ENCODE measurements around the gene RPS6KA5. TPM values are rescaled to one million over a fixed set of nuclear protein-coding genes. Genes with fewer than 3 reads are reported as not detected.
A peak's percentile ranks its signal among the peaks of the same experiment; 100 is the strongest.

The RPS6KA5 gene
- total and polyA plus RNA-seq, 4 donors, result 1.1 to 14.8 (median 5.6) TPM

GRCh38 chr14:90809530-90810312 is 250.7 kb downstream of the RPS6KA5 start:
- no peaks in the 10 kb centered on the region for H3K27me3 ChIP-seq (ENCODE audit: control insufficient read depth in 3 of 3, insufficient read depth in 3 of 3, low read length in 2 of 3)
- H3K9me3 ChIP-seq (ENCODE audit: control insufficient read depth in 4 of 4, insufficient read depth in 3 of 4, low read length in 3 of 4), result no peaks in the 10 kb centered on the region
- no peak overlapping the region for H3K9ac ChIP-seq (ENCODE audit: insufficient read depth in 1 of 2, low read length in 2 of 2)
- no peak for TF ChIP-seq CTCF (IDR thresholded peaks at IDR 0.05; ENCODE audit: control extremely low read depth, extremely low read depth)
- ATAC-seq (ENCODE audit: insufficient read depth, low FRiP score) (no peak), DNase-seq (no peak)
- 94 to 97% methylated on average over 7 of the region's 7 CpGs for WGBS, 2 donors
- H3K27ac ChIP-seq (ENCODE audit: low read depth in 1 of 2, low read length in 1 of 2), result no peak overlapping the region
- no peak overlapping the region for H3K4me3 ChIP-seq
- H3K4me1 ChIP-seq (ENCODE audit: control insufficient read depth in 5 of 5, insufficient read depth in 5 of 5, low read length in 5 of 5), result peaks cover under 1 to 19% (median 5%) of the 10 kb centered on the region in 5 donors
- no peaks in the 10 kb centered on the region for H3K36me3 ChIP-seq (ENCODE audit: control insufficient read depth in 4 of 4, insufficient read depth in 4 of 4, low read length in 4 of 4)

DNA sequence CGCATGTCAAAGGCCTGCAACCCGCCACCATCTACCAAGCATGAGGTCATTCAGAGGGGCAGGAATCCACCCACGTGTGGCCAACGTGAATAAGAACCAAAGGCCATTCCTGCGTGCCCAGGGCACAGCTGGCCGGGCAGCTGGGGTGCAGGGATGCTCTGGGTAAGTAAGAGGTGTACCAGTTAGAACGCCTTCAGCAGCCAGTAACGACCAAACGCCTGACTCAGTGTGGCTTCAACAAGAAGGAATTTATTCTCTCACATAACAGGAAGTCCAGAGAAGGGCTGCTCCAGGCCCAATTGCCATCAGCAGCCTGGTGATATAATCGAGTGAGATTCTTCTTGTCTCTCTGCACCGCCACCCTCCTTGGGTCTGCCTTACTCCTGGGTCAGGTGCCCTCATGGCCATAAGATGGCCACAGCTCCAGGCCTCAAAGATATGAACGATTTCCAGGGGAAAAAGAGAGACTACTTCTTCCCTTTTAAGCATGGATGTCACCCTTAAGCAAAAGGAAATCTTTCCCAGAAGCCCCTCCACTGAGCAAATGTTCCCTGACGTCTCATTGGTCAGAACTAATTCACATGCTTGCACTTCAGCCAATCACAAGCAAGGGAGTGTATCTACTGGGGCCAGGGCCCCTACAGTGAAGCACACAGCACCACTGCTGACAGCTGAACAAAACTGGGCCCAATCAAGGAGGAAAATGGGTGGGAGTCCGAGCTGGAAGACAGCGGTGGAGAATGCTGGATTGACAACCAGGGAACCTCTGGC is 251.5 kb downstream of the RPS6KA5 start:
- H3K4me1 ChIP-seq (ENCODE audit: control insufficient read depth in 5 of 5, insufficient read depth in 5 of 5, low read length in 5 of 5), result peaks cover 0 to 24% (median 4%) of the 10 kb centered on the region in 5 donors
- no peak for DNase-seq
- TF ChIP-seq CTCF (IDR thresholded peaks at IDR 0.05; ENCODE audit: control extremely low read depth, extremely low read depth), result no peak
- H3K27me3 ChIP-seq (ENCODE audit: control insufficient read depth in 3 of 3, insufficient read depth in 3 of 3, low read length in 2 of 3), result no peaks in the 10 kb centered on the region
- H3K27ac ChIP-seq (ENCODE audit: low read depth in 1 of 2, low read length in 1 of 2), result peak overlapping the region in 1 of 2 donors; percentile 27
- no peaks in the 10 kb centered on the region for H3K36me3 ChIP-seq (ENCODE audit: control insufficient read depth in 4 of 4, insufficient read depth in 4 of 4, low read length in 4 of 4)
- WGBS, 2 donors, result 86 to 91% methylated on average over 15 of the region's 15 CpGs
- no peak for ATAC-seq (ENCODE audit: insufficient read depth, low FRiP score)
- no peaks in the 10 kb centered on the region for H3K9me3 ChIP-seq (ENCODE audit: control insufficient read depth in 4 of 4, insufficient read depth in 3 of 4, low read length in 3 of 4)
- no peak overlapping the region for H3K9ac ChIP-seq (ENCODE audit: insufficient read depth in 1 of 2, low read length in 2 of 2)
- no peak overlapping the region for H3K4me3 ChIP-seq

- WGBS, 2 donors, result 79 to 81% methylated on average over 6 of the region's 6 CpGs
- H3K9ac ChIP-seq (ENCODE audit: insufficient read depth in 1 of 2, low read length in 2 of 2), result no peak overlapping the region
- no peaks in the 10 kb centered on the region for H3K27me3 ChIP-seq (ENCODE audit: control insufficient read depth in 3 of 3, insufficient read depth in 3 of 3, low read length in 2 of 3)
- H3K9me3 ChIP-seq (ENCODE audit: control insufficient read depth in 4 of 4, insufficient read depth in 3 of 4, low read length in 3 of 4), result no peaks in the 10 kb centered on the region
- no peak for ATAC-seq (ENCODE audit: insufficient read depth, low FRiP score)
- no peak overlapping the region for H3K4me3 ChIP-seq
- H3K4me1 ChIP-seq (ENCODE audit: control insufficient read depth in 5 of 5, insufficient read depth in 5 of 5, low read length in 5 of 5), result peaks cover 0 to 23% (median 5%) of the 10 kb centered on the region in 5 donors
- H3K27ac ChIP-seq (ENCODE audit: low read depth in 1 of 2, low read length in 1 of 2), result no peak overlapping the region
- no peak for DNase-seq
- TF ChIP-seq CTCF (IDR thresholded peaks at IDR 0.05; ENCODE audit: control extremely low read depth, extremely low read depth), result no peak
- no peaks in the 10 kb centered on the region for H3K36me3 ChIP-seq (ENCODE audit: control insufficient read depth in 4 of 4, insufficient read depth in 4 of 4, low read length in 4 of 4)
Observed at GRCh38 chr14:90807060-90807459, 253.4 kb downstream of the RPS6KA5 start.

All from lung (tissue), 12 donors.